ENCODE data around the gene NDUFS8. TPM values are rescaled to one million over a fixed set of nuclear protein-coding genes. Genes with fewer than 3 reads are reported as not detected.

NDUFS8 gene
- total and polyA plus RNA-seq, 2 experiments from 2014 or later, result 114 to 219 TPM

- Histone ChIP-seq H2AFZ (no peak overlapping the region), H3K79me2 (ENCODE audit: insufficient read depth) (peaks cover 28% of the 10 kb centered on the region), H3F3A (ENCODE audit: insufficient read depth) (peaks cover 19% of the 10 kb centered on the region), H3K9ac (peak overlapping the region; percentile 74), H3K4me1 (ENCODE audit: insufficient read depth) (peaks cover 53% of the 10 kb centered on the region), H3K27me3 (replicated peaks; ENCODE audit: insufficient read depth) (no peaks in the 10 kb centered on the region), H3K9me2 (ENCODE audit: insufficient read depth) (no peaks in the 10 kb centered on the region), H3K4me2 (ENCODE audit: unreplicated experiment) (peak overlapping the region; percentile 59), H3K4me3 (no peak overlapping the region), H3K9me3 (ENCODE audit: low read depth) (no peaks in the 10 kb centered on the region), H4K20me1 (ENCODE audit: insufficient read depth) (no peaks in the 10 kb centered on the region), H3K36me3 (ENCODE audit: low read depth) (no peaks in the 10 kb centered on the region; the same call in 1 of the 2 replicates), H3K27ac (peak overlapping the region; percentile 99)
- DNase-seq, result peak; percentile 98
- in situ Hi-C loops (cut with MboI), result no loop called here
- TF ChIP-seq EZH2 (IDR thresholded peaks at IDR 0.05; ENCODE audit: insufficient read depth, poor library complexity, severe bottlenecking) (no peak), EZH2phosphoT487 (IDR thresholded peaks at IDR 0.05; ENCODE audit: insufficient read depth, low read depth) (no peak)
- WGBS, 2 experiments (ENCODE audit: low coverage in 1 of 2, low lambda C conversion rate in 2 of 2, missing lambda C conversion rate in 2 of 2), result 47 to 51% methylated on average over 15 to 16 of the region's 16 CpGs
Measured at GRCh38 chr11:68012843-68013610, 17.5 kb upstream of the NDUFS8 start.

- 95 to 99% methylated on average over 14 of the region's 14 CpGs for WGBS, 2 experiments (ENCODE audit: low coverage in 1 of 2, low lambda C conversion rate in 2 of 2, missing lambda C conversion rate in 2 of 2)
- H3K4me3 ChIP-seq, result no peak overlapping the region
Measured at GRCh38 chr11:68013611-68014156, 16.8 kb upstream of the NDUFS8 start.

GRCh38 chr11:68014157-68014946, 16.1 kb upstream of the NDUFS8 start:
- 38 to 54% methylated on average over 9 to 16 of the region's 16 CpGs for WGBS, 2 experiments (ENCODE audit: low coverage in 1 of 2, low lambda C conversion rate in 2 of 2, missing lambda C conversion rate in 2 of 2)
- H4K20me1 ChIP-seq (ENCODE audit: insufficient read depth), result no peaks in the 10 kb centered on the region
- H3K9ac ChIP-seq, result peak overlapping the region; percentile 65
- peak overlapping the region; percentile 22; the same call in 1 of the 2 replicates for H3K4me3 ChIP-seq
- H3F3A ChIP-seq (ENCODE audit: insufficient read depth), result peaks cover 15% of the 10 kb centered on the region
- no peaks in the 10 kb centered on the region for H3K9me2 ChIP-seq (ENCODE audit: insufficient read depth)
- peak; percentile 88 for DNase-seq
- H3K27me3 ChIP-seq (replicated peaks; ENCODE audit: insufficient read depth), result no peaks in the 10 kb centered on the region
- H3K36me3 ChIP-seq (ENCODE audit: low read depth), result no peaks in the 10 kb centered on the region; the same call in 1 of the 2 replicates
- peak overlapping the region; percentile 99 for H3K27ac ChIP-seq
- TF ChIP-seq EZH2phosphoT487 (IDR thresholded peaks at IDR 0.05; ENCODE audit: insufficient read depth, low read depth) (no peak), EZH2 (IDR thresholded peaks at IDR 0.05; ENCODE audit: insufficient read depth, poor library complexity, severe bottlenecking) (no peak)
- H2AFZ ChIP-seq, result no peak overlapping the region
- in situ Hi-C loops (cut with MboI), result no loop called here
- no peaks in the 10 kb centered on the region for H3K9me3 ChIP-seq (ENCODE audit: low read depth)
- peak overlapping the region; percentile 59 for H3K4me2 ChIP-seq (ENCODE audit: unreplicated experiment)
- peaks cover 28% of the 10 kb centered on the region for H3K79me2 ChIP-seq (ENCODE audit: insufficient read depth)
- H3K4me1 ChIP-seq (ENCODE audit: insufficient read depth), result peaks cover 50% of the 10 kb centered on the region

More at GRCh38 chr11:68013611-68014156, 16.8 kb upstream of the NDUFS8 start:
- Histone ChIP-seq H3K27me3 (replicated peaks; ENCODE audit: insufficient read depth) (no peaks in the 10 kb centered on the region), H3K4me2 (ENCODE audit: unreplicated experiment) (peak overlapping the region; percentile 59), H3K9me3 (ENCODE audit: low read depth) (no peaks in the 10 kb centered on the region), H4K20me1 (ENCODE audit: insufficient read depth) (no peaks in the 10 kb centered on the region), H3K36me3 (ENCODE audit: low read depth) (no peaks in the 10 kb centered on the region; the same call in 1 of the 2 replicates), H3K9me2 (ENCODE audit: insufficient read depth) (no peaks in the 10 kb centered on the region), H3K79me2 (ENCODE audit: insufficient read depth) (peaks cover 28% of the 10 kb centered on the region), H3K4me1 (ENCODE audit: insufficient read depth) (peaks cover 53% of the 10 kb centered on the region), H3K27ac (peak overlapping the region; percentile 99), H2AFZ (no peak overlapping the region), H3F3A (ENCODE audit: insufficient read depth) (peaks cover 19% of the 10 kb centered on the region), H3K9ac (peak overlapping the region; percentile 65)
- TF ChIP-seq EZH2phosphoT487 (IDR thresholded peaks at IDR 0.05; ENCODE audit: insufficient read depth, low read depth), result no peak
- no peak for TF ChIP-seq EZH2 (IDR thresholded peaks at IDR 0.05; ENCODE audit: insufficient read depth, poor library complexity, severe bottlenecking)
- no peak for DNase-seq
- in situ Hi-C loops (cut with MboI), result no loop called here

DNA sequence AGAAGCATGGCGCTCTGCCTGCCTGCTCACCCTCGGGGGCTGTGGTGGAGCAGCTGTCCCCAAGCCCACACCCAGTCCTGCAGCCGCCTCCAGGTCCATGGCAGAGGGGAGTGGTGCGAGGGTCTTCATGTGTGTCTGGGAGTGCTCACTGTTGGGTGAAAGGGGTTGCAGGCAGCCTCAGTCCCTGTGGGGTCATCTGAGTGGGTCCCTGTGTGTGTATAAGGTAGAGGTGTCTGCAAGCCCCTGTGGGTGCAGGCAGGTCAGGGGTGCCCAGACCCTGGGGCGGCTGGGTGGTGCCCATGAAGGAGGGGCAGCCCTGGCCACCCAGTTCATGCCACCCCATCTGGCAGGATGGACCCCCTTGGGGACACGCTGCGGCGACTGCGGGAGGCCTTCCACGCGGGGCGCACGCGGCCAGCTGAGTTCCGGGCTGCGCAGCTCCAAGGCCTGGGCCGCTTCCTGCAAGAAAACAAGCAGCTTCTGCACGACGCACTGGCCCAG, 15.5 kb upstream of the NDUFS8 start:
- peak overlapping the region; percentile 99 for H3K27ac ChIP-seq
- TF ChIP-seq EZH2phosphoT487 (IDR thresholded peaks at IDR 0.05; ENCODE audit: insufficient read depth, low read depth) (no peak), EZH2 (IDR thresholded peaks at IDR 0.05; ENCODE audit: insufficient read depth, poor library complexity, severe bottlenecking) (no peak)
- H3K27me3 ChIP-seq (replicated peaks; ENCODE audit: insufficient read depth), result no peaks in the 10 kb centered on the region
- H4K20me1 ChIP-seq (ENCODE audit: insufficient read depth), result no peaks in the 10 kb centered on the region
- H3K4me1 ChIP-seq (ENCODE audit: insufficient read depth), result peaks cover 46% of the 10 kb centered on the region
- peaks cover 28% of the 10 kb centered on the region for H3K79me2 ChIP-seq (ENCODE audit: insufficient read depth)
- H3F3A ChIP-seq (ENCODE audit: insufficient read depth), result peaks cover 12% of the 10 kb centered on the region
- H3K9ac ChIP-seq, result peak overlapping the region; percentile 65
- WGBS, 2 experiments (ENCODE audit: low coverage in 1 of 2, low lambda C conversion rate in 2 of 2, missing lambda C conversion rate in 2 of 2), result 80 to 85% methylated on average over 19 of the region's 19 CpGs
- in situ Hi-C loops (cut with MboI), result no loop called here
- no peak overlapping the region for H3K4me3 ChIP-seq
- no peak overlapping the region for H2AFZ ChIP-seq
- no peaks in the 10 kb centered on the region for H3K9me2 ChIP-seq (ENCODE audit: insufficient read depth)
- no peaks in the 10 kb centered on the region; the same call in 1 of the 2 replicates for H3K36me3 ChIP-seq (ENCODE audit: low read depth)
- DNase-seq, result no peak
- peak overlapping the region; percentile 59 for H3K4me2 ChIP-seq (ENCODE audit: unreplicated experiment)
- H3K9me3 ChIP-seq (ENCODE audit: low read depth), result no peaks in the 10 kb centered on the region
